Natural killer cell treated with Interleukin-12 subunit alpha and Interleukin-12 subunit beta and Interleukin-15 and Interleukin-18, amount 100 ng/mL, for 72 hours (primary cell): ENCODE measurements around the gene PTPRD. TPM values are rescaled to one million over a fixed set of nuclear protein-coding genes. Genes with fewer than 3 reads are reported as not detected.

Source experiments
- ATAC-seq, 2 donors: fragments of 150-1000 bp; cut with Tn5 transposase in 1 of 2; sonication (Bioruptor Pico), chemical (Tn5 transposase) in 1 of 2; 2 replicates each; pipeline ENCODE4 v1.10.0; 2021
- DNase-seq: peaks from one replicate; pipeline ENCODE4 v3.0.0; 2022; ENCODE audit warnings: low spot score
- H3K27ac Mint-ChIP-seq, 2 donors: 1 replicate in 1 of 2; 2 replicates in 1 of 2; pipeline ENCODE4 v1.8.0; 2022; ENCODE audit warnings: mixed read lengths in 2 of 2, mild to moderate bottlenecking in 1 of 2, moderate library complexity in 1 of 2
- H3K27me3 Mint-ChIP-seq, 2 donors: 1 replicate in 1 of 2; 2 replicates in 1 of 2; pipeline ENCODE4 v1.8.0; 2022; ENCODE audit warnings: mixed read lengths in 2 of 2
- H3K36me3 Mint-ChIP-seq: one replicate; pipeline ENCODE4 v1.8.0; 2022; ENCODE audit warnings: mixed read lengths
- H3K4me1 Mint-ChIP-seq, 2 donors: 1 replicate in 1 of 2; 2 replicates in 1 of 2; pipeline ENCODE4 v1.8.0; 2022; ENCODE audit warnings: low read depth in 2 of 2, mixed read lengths in 2 of 2, mild to moderate bottlenecking in 1 of 2
- H3K4me3 Mint-ChIP-seq: one replicate; pipeline ENCODE4 v1.8.0; 2022; ENCODE audit warnings: mixed read lengths
- H3K9me3 Mint-ChIP-seq: 2 replicates; pipeline ENCODE4 v1.8.0; 2022; ENCODE audit warnings: mixed read lengths
- total RNA-seq, 2 donors: library from RNA; stranded (reverse); gene quantifications; one replicate each; pipeline ENCODE4 v1.2.3, GENCODE V29; 2022

PTPRD gene
- total RNA-seq, 2 donors from 2014 or later: 0.53 to 3.7 TPM

GRCh38 chr9:8622222-8622802, 1990.5 kb downstream of the PTPRD start:
- H3K36me3 Mint-ChIP-seq: peaks cover 6% of the 10 kb centered on the region
- H3K9me3 Mint-ChIP-seq: peaks cover 7% of the 10 kb centered on the region
- H3K27me3 Mint-ChIP-seq: peaks cover 0 to 9% of the 10 kb centered on the region in 2 donors
- no peak for ATAC-seq
- DNase-seq: no peak
- no peak overlapping the region for H3K27ac Mint-ChIP-seq
- no peak overlapping the region for H3K4me3 Mint-ChIP-seq
- no peaks in the 10 kb centered on the region for H3K4me1 Mint-ChIP-seq

GRCh38 chr9:8621416-8621815, 1991.4 kb downstream of the PTPRD start:
- Mint-ChIP-seq H3K27ac (no peak overlapping the region), H3K4me3 (no peak overlapping the region), H3K36me3 (peaks cover 6% of the 10 kb centered on the region), H3K4me1 (no peaks in the 10 kb centered on the region), H3K9me3 (peaks cover 7% of the 10 kb centered on the region), H3K27me3 (peaks cover 0 to 9% of the 10 kb centered on the region in 2 donors)
- no peak for ATAC-seq
- no peak for DNase-seq

GRCh38 chr9:8616414-8616813, 1996.4 kb downstream of the PTPRD start:
- ATAC-seq (no peak), DNase-seq (no peak)
- no peaks in the 10 kb centered on the region for H3K4me1 Mint-ChIP-seq
- peaks cover 0 to 9% of the 10 kb centered on the region in 2 donors for H3K27me3 Mint-ChIP-seq
- H3K27ac Mint-ChIP-seq: no peak overlapping the region
- H3K9me3 Mint-ChIP-seq: peaks cover 9% of the 10 kb centered on the region
- H3K4me3 Mint-ChIP-seq: no peak overlapping the region
- peaks cover 6% of the 10 kb centered on the region for H3K36me3 Mint-ChIP-seq

- Mint-ChIP-seq H3K27ac (no peak overlapping the region), H3K4me3 (no peak overlapping the region), H3K4me1 (no peaks in the 10 kb centered on the region), H3K27me3 (peaks cover 0 to 9% of the 10 kb centered on the region in 2 donors), H3K36me3 (peaks cover 6% of the 10 kb centered on the region), H3K9me3 (peaks cover 9% of the 10 kb centered on the region)
- DNase-seq (no peak), ATAC-seq (no peak)
Observed at GRCh38 chr9:8614926-8615440, 1997.8 kb downstream of the PTPRD start.

GRCh38 chr9:8613346-8613825, 1999.4 kb downstream of the PTPRD start:
- Mint-ChIP-seq H3K36me3 (no peaks in the 10 kb centered on the region), H3K27ac (no peak overlapping the region), H3K9me3 (peaks cover 2% of the 10 kb centered on the region), H3K27me3 (no peaks in the 10 kb centered on the region), H3K4me3 (no peak overlapping the region), H3K4me1 (no peaks in the 10 kb centered on the region)
- ATAC-seq (no peak), DNase-seq (no peak)

GRCh38 chr9:8611153-8611552, 2001.6 kb downstream of the PTPRD start:
- Mint-ChIP-seq H3K36me3 (no peaks in the 10 kb centered on the region), H3K9me3 (peaks cover 3% of the 10 kb centered on the region), H3K4me3 (no peak overlapping the region), H3K27me3 (no peaks in the 10 kb centered on the region), H3K4me1 (no peaks in the 10 kb centered on the region), H3K27ac (no peak overlapping the region)
- ATAC-seq (no peak), DNase-seq (no peak)

GRCh38 chr9:8610256-8610655, 2002.5 kb downstream of the PTPRD start:
- peaks cover 7% of the 10 kb centered on the region for H3K9me3 Mint-ChIP-seq
- ATAC-seq: no peak
- H3K27ac Mint-ChIP-seq: no peak overlapping the region
- H3K36me3 Mint-ChIP-seq: no peaks in the 10 kb centered on the region
- no peak overlapping the region for H3K4me3 Mint-ChIP-seq
- H3K27me3 Mint-ChIP-seq: no peaks in the 10 kb centered on the region
- H3K4me1 Mint-ChIP-seq: no peaks in the 10 kb centered on the region
- no peak for DNase-seq

- Mint-ChIP-seq H3K4me1 (no peaks in the 10 kb centered on the region), H3K9me3 (peaks cover 7% of the 10 kb centered on the region), H3K4me3 (no peak overlapping the region), H3K27ac (no peak overlapping the region), H3K36me3 (no peaks in the 10 kb centered on the region), H3K27me3 (no peaks in the 10 kb centered on the region)
- no peak for DNase-seq
- ATAC-seq: no peak
Observed at GRCh38 chr9:8605096-8605495, 2007.7 kb downstream of the PTPRD start.

GRCh38 chr9:8604201-8604600, 2008.6 kb downstream of the PTPRD start:
- H3K27me3 Mint-ChIP-seq: no peaks in the 10 kb centered on the region
- H3K9me3 Mint-ChIP-seq: peaks cover 7% of the 10 kb centered on the region
- DNase-seq: no peak
- no peak overlapping the region for H3K4me3 Mint-ChIP-seq
- H3K4me1 Mint-ChIP-seq: no peaks in the 10 kb centered on the region
- ATAC-seq: no peak
- H3K36me3 Mint-ChIP-seq: no peaks in the 10 kb centered on the region
- no peak overlapping the region for H3K27ac Mint-ChIP-seq

- no peak overlapping the region for H3K27ac Mint-ChIP-seq
- H3K27me3 Mint-ChIP-seq: no peaks in the 10 kb centered on the region
- ATAC-seq (no peak), DNase-seq (no peak)
- H3K36me3 Mint-ChIP-seq: no peaks in the 10 kb centered on the region
- H3K9me3 Mint-ChIP-seq: peaks cover 6% of the 10 kb centered on the region
- H3K4me1 Mint-ChIP-seq: no peaks in the 10 kb centered on the region
- no peak overlapping the region for H3K4me3 Mint-ChIP-seq
Observed at GRCh38 chr9:8600914-8601680, 2011.7 kb downstream of the PTPRD start.

- ATAC-seq (no peak), DNase-seq (no peak)
- Mint-ChIP-seq H3K27me3 (no peaks in the 10 kb centered on the region), H3K9me3 (peaks cover 3% of the 10 kb centered on the region), H3K36me3 (no peaks in the 10 kb centered on the region), H3K27ac (no peak overlapping the region), H3K4me3 (no peak overlapping the region), H3K4me1 (no peaks in the 10 kb centered on the region)
Observed at GRCh38 chr9:8599937-8600336, 2012.9 kb downstream of the PTPRD start.

- Mint-ChIP-seq H3K36me3 (no peaks in the 10 kb centered on the region), H3K27ac (no peak overlapping the region), H3K4me1 (no peaks in the 10 kb centered on the region), H3K4me3 (no peak overlapping the region), H3K9me3 (peaks cover under 1% of the 10 kb centered on the region), H3K27me3 (no peaks in the 10 kb centered on the region)
- DNase-seq (no peak), ATAC-seq (no peak)
Observed at GRCh38 chr9:8589476-8589875, 2023.3 kb downstream of the PTPRD start.

- H3K4me3 Mint-ChIP-seq: no peak overlapping the region
- no peak overlapping the region for H3K27ac Mint-ChIP-seq
- no peaks in the 10 kb centered on the region for H3K9me3 Mint-ChIP-seq
- no peaks in the 10 kb centered on the region for H3K27me3 Mint-ChIP-seq
- H3K4me1 Mint-ChIP-seq: no peaks in the 10 kb centered on the region
- DNase-seq: no peak
- no peak for ATAC-seq
- H3K36me3 Mint-ChIP-seq: no peaks in the 10 kb centered on the region
Observed at GRCh38 chr9:8585036-8585435, 2027.8 kb downstream of the PTPRD start.

- Mint-ChIP-seq H3K4me3 (no peak overlapping the region), H3K9me3 (no peaks in the 10 kb centered on the region), H3K36me3 (no peaks in the 10 kb centered on the region), H3K4me1 (no peaks in the 10 kb centered on the region), H3K27me3 (no peaks in the 10 kb centered on the region), H3K27ac (no peak overlapping the region)
- no peak for DNase-seq
- no peak for ATAC-seq
Observed at GRCh38 chr9:8579661-8580060, 2033.1 kb downstream of the PTPRD start.
